GM12892 (cell line): ENCODE measurements around the gene ASPM.

ENCODE experiments used
- POLR2A ChIP-seq: IDR thresholded peaks from 2 replicates; pipeline ENCODE4 v1.6.1; 2011; ENCODE audit warnings: low read depth, low read length, control low read depth
- POLR2AphosphoS5 ChIP-seq: IDR thresholded peaks from 2 replicates; pipeline ENCODE4 v1.6.1; 2011; ENCODE audit warnings: low read depth, low read length, control low read depth
- TAF1 ChIP-seq: IDR thresholded peaks from 2 replicates; pipeline ENCODE4 v1.6.1; 2011; ENCODE audit warnings: low read depth, mild to moderate bottlenecking, control low read depth, low read length, borderline replicate concordance

- TF ChIP-seq POLR2A (no peak), POLR2AphosphoS5 (no peak), TAF1 (no peak)
Observed at GRCh38 chr1:197067457-197067818, 79.0 kb downstream of the ASPM start.
